Left ventricle myocardium inferior (tissue), 1 donor: ENCODE measurements around the gene BRAT1. TPM values are rescaled to one million over a fixed set of nuclear protein-coding genes. Genes with fewer than 3 reads are reported as not detected.

Experiments
- DNase-seq: peaks from one replicate; pipeline ENCODE4 v3.0.0-alpha.2; 2020
- H3K27ac ChIP-seq: fragments of 200-600 bp; replicated peaks from 2 replicates; pipeline ENCODE4 v1.8.0; 2021
- H3K27me3 ChIP-seq: fragments of 200-600 bp; 2 replicates; pipeline ENCODE4 v1.8.0; 2021; ENCODE audit warnings: low read depth
- H3K36me3 ChIP-seq: fragments of 200-600 bp; 2 replicates; pipeline ENCODE4 v1.8.0; 2021
- H3K4me1 ChIP-seq: fragments of 200-600 bp; 2 replicates; pipeline ENCODE4 v1.8.0; 2021
- H3K4me3 ChIP-seq: fragments of 200-600 bp; 2 replicates; pipeline ENCODE4 v1.8.0; 2021; ENCODE audit warnings: mild to moderate bottlenecking, moderate library complexity
- H3K9me3 ChIP-seq: fragments of 200-600 bp; replicated peaks from 2 replicates; pipeline ENCODE4 v1.8.0; 2021
- intact Hi-C: fragments of 100-400 bp; cut with micrococcal nuclease; formaldehyde crosslinking; loops from one replicate; pipeline ENCODE4 v1.11.0; 2022
- total RNA-seq: library from RNA; stranded (reverse); fragmentation: NEBNext Ultra II Directional; extraction: Animal tissue kit (Norgen Biotek cat#: 25700); gene quantifications from one replicate; pipeline ENCODE4 v1.2.1, GENCODE V29; 2021
- TF ChIP-seq, protein P1 (sequence below): fragments of 200-600 bp; IDR thresholded peaks from 2 replicates; pipeline ENCODE4 v1.8.0; 2021; ENCODE audit warnings: antibody characterized with exemption, mild to moderate bottlenecking, borderline replicate concordance
- donor health status: DM: no; HTN: yes; CAD: no; lungs with severe emphysema.

The BRAT1 gene
- total RNA-seq, 1 donor from 2014 or later: 13.7 TPM

DNA sequence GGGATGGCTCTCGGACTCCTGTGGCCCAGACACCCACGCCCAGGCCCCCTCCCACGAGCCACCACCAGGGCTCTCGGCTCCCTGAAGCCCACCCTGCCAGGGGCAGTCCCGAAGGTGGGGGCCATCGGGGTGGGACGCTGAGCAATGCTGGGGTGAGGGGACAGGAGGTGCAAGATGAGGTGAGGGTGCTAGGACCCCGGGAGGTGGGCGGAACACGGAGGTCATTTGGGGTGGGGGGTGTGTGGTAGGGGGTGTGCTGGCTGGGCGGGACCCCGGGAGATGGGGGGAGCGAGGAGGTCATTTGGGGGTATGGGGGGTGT, 52.7 kb downstream of the BRAT1 start:
- Histone ChIP-seq H3K27ac (no peak overlapping the region), H3K36me3 (no peaks in the 10 kb centered on the region), H3K9me3 (no peaks in the 10 kb centered on the region), H3K4me3 (no peak overlapping the region), H3K27me3 (peaks cover 11% of the 10 kb centered on the region), H3K4me1 (peaks cover 5% of the 10 kb centered on the region)
- TF ChIP-seq, protein P1, sequence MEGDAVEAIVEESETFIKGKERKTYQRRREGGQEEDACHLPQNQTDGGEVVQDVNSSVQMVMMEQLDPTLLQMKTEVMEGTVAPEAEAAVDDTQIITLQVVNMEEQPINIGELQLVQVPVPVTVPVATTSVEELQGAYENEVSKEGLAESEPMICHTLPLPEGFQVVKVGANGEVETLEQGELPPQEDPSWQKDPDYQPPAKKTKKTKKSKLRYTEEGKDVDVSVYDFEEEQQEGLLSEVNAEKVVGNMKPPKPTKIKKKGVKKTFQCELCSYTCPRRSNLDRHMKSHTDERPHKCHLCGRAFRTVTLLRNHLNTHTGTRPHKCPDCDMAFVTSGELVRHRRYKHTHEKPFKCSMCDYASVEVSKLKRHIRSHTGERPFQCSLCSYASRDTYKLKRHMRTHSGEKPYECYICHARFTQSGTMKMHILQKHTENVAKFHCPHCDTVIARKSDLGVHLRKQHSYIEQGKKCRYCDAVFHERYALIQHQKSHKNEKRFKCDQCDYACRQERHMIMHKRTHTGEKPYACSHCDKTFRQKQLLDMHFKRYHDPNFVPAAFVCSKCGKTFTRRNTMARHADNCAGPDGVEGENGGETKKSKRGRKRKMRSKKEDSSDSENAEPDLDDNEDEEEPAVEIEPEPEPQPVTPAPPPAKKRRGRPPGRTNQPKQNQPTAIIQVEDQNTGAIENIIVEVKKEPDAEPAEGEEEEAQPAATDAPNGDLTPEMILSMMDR: no peak
- intact Hi-C loops: no loop called here
- no peak for DNase-seq

DNA sequence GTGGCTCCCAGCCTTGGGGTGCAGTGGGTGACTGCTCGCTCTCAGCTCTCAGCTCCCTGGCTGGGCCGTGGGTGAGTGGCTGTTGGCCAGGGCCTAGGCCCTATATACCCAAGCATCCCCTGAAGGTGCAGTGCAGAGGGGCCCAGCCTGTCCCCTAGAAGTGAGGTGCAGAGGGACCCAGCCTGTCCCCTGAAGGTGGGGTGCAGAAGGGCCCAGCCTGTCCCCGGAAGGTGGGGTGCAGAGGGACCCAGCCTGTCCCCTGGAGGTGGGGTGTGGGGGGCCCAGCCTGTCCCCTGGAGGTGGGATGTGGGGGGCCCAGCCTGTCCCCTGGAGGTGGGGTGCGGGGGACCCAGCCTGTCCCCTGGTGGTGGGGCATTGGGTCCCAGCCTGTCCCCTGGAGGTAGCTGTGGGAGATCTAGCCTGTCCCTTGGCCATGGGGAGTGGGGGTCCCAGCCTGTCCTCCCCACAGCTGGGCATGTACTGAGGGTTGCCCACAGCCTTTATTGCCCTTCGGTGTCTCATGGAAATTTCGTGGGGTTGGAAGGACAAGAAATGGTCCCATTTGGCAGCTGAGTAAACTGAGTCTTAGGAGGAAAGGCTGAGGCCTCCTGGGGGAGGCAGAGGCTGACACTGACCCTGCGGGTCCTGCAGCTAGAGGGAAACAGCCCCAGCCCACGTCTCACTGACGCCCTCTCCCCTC, 53.2 kb downstream of the BRAT1 start:
- Histone ChIP-seq H3K9me3 (no peaks in the 10 kb centered on the region), H3K4me1 (no peaks in the 10 kb centered on the region), H3K36me3 (no peaks in the 10 kb centered on the region), H3K4me3 (no peak overlapping the region), H3K27ac (no peak overlapping the region), H3K27me3 (peaks cover 16% of the 10 kb centered on the region)
- intact Hi-C loops: no loop called here
- TF ChIP-seq, protein P1: no peak
- no peak for DNase-seq

DNA sequence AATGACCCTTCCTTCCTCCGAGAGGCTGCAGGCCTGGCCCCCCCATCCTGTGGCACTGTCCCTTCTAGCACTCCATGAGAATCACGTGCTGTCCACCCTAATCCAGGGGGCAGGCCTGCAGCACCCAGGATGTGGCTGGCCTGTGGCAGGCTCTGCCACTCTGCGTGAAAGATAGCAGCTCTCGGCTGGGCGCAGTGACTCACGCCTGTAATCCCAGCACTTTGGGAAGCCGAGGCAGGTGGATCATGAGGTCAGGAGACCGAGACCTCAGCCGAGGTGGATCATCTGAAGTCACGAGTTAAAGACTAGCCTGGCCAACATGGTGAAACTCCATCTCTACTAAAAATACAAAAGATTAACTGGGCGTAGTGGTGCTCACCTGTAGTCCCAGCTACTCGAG, 54.6 kb downstream of the BRAT1 start:
- intact Hi-C loops: no loop called here
- no peak for DNase-seq
- H3K9me3 ChIP-seq: no peaks in the 10 kb centered on the region
- H3K4me3 ChIP-seq: no peak overlapping the region
- H3K4me1 ChIP-seq: no peaks in the 10 kb centered on the region
- no peak overlapping the region for H3K27ac ChIP-seq
- H3K36me3 ChIP-seq: no peaks in the 10 kb centered on the region
- H3K27me3 ChIP-seq: peaks cover 24% of the 10 kb centered on the region
- TF ChIP-seq, protein P1: no peak

DNA sequence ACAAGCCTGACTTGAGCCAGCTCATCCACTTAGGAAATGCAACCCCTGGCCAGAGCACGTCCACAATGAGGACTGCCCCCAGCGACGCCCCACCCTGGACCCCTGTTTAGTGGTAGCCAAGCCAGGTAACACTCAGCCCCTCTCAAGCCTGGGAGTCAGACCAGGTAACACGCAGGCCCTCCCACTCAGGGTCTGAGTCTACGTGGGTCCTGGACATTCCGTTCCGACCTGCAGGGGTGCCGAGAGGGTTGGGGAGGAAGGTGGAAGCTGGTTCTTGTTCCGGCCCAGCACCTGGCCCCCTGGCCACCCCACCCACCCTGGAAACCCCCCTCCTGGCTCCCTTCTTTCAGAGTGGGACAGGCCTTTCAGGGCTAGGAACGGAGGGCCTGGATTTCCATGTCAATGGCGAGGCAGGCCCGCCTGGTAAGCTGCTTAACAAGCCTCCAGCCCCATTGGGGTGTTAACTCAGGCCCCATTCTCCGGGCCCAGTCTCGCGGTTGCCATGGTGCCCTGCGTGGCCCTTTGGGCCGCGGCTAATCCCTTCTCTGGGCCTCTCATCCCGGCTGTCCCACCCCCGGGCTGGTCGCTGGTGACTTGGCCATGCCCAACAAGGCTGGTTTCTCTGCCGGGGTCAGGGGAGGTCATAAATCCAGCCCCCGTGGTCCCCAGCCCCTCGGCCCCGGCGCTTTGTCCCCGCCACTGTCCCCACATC, 55.4 kb downstream of the BRAT1 start:
- H3K4me3 ChIP-seq: no peak overlapping the region
- H3K27ac ChIP-seq: no peak overlapping the region
- DNase-seq: no peak
- intact Hi-C loops: no loop called here
- H3K4me1 ChIP-seq: peaks cover under 1% of the 10 kb centered on the region
- TF ChIP-seq, protein P1: no peak
- H3K36me3 ChIP-seq: no peaks in the 10 kb centered on the region
- peaks cover 29% of the 10 kb centered on the region for H3K27me3 ChIP-seq
- no peaks in the 10 kb centered on the region for H3K9me3 ChIP-seq

DNA sequence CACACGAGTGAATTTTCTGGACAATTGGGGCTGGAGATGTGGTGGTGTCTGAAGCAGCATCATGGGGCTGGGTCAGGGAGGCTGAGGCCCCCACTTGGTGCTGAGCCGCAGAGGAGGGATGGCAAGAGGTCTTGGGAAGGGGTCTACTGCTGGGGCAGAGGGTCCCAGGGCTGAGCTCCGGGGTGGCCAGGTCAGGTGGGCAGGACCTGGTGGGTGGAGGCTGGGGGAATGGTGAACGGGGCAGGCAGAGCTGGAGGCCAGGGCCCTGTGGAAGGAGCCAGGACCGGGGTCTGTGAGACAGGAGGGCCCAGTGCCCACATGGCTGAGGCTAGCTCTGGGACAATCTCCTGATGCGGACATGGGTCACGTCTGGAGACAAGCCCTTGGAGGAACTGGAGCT, 56.1 kb downstream of the BRAT1 start:
- H3K27ac ChIP-seq: no peak overlapping the region
- H3K4me3 ChIP-seq: no peak overlapping the region
- DNase-seq: no peak
- intact Hi-C loops: no loop called here
- H3K9me3 ChIP-seq: no peaks in the 10 kb centered on the region
- TF ChIP-seq, protein P1: no peak
- peaks cover 7% of the 10 kb centered on the region for H3K4me1 ChIP-seq
- no peaks in the 10 kb centered on the region for H3K36me3 ChIP-seq
- peaks cover 34% of the 10 kb centered on the region for H3K27me3 ChIP-seq
